ENCODE measurements around the gene MCOLN3. TPM values are rescaled to one million over a fixed set of nuclear protein-coding genes. Genes with fewer than 3 reads are reported as not detected.

Gene MCOLN3, protein sequence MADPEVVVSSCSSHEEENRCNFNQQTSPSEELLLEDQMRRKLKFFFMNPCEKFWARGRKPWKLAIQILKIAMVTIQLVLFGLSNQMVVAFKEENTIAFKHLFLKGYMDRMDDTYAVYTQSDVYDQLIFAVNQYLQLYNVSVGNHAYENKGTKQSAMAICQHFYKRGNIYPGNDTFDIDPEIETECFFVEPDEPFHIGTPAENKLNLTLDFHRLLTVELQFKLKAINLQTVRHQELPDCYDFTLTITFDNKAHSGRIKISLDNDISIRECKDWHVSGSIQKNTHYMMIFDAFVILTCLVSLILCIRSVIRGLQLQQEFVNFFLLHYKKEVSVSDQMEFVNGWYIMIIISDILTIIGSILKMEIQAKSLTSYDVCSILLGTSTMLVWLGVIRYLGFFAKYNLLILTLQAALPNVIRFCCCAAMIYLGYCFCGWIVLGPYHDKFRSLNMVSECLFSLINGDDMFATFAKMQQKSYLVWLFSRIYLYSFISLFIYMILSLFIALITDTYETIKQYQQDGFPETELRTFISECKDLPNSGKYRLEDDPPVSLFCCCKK
- total RNA-seq (2021; fragmentation: NEBNext Ultra II Directional; extraction: Animal tissue kit (Norgen Biotek cat#: 25700)): under 1 TPM; 0.09 to 0.51 (median 0.28) TPM
- long read RNA-seq: 0 reads

DNA sequence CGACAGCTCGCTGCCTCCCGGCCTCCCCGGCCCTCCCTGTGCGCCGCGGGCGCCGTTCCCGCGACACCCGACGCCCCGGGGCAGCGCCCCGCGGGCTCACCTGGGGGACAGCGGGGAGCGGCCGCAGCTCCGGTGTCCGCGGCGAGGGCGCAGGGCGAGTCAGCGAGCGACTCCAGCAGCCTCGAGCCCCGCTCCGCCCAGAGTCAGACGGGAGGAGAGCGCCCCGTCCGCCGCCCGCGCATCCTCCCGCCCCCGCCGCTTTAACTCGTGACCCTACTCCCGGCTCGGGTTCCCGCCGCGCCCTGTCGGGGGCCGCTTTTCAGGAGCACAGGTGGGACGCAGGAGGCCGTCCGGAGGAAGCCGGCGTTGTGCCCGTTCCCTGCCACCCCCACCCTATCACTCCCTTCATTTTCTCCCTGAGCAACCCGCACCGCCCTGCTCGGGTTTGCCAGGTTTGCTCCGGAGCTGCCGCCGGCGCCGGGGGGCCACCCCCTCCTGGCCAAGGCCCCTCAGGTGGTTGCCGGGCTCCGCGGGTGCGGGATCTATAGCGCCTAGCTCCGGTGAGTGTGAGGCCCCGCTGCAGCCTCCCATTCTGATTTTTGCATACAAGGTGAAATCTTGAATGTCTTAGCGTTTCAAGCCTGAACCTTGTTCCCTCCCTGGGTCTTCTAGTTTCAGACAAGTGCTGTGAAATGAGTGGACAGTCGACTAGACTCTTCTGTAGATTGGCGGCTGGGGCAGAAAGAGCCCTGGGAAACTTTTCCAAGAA is at the start of gene MCOLN3:
TSS of gene MCOLN3 (minus strand) at position 205 of the 769 bp plus-strand sequence. CDS start 3,140 bp downstream, outside the sequence.
- DNase-seq: no peak
- Mint-ChIP-seq H3K4me3 (peak within 1 kb of the TSS; percentile 66; the same call in 1 of the 2 replicates), H3K36me3 (ENCODE audit: low read depth) (no peaks in the 10 kb centered on the region), H3K4me1 (ENCODE audit: low read depth) (no peaks in the 10 kb centered on the region), H3K9me3 (no peaks in the 10 kb centered on the region), H3K27me3 (ENCODE audit: insufficient read depth) (peaks cover 34% of the 10 kb centered on the region), H3K27ac (no peak within 1 kb of the TSS)
- TF ChIP-seq, protein P1, sequence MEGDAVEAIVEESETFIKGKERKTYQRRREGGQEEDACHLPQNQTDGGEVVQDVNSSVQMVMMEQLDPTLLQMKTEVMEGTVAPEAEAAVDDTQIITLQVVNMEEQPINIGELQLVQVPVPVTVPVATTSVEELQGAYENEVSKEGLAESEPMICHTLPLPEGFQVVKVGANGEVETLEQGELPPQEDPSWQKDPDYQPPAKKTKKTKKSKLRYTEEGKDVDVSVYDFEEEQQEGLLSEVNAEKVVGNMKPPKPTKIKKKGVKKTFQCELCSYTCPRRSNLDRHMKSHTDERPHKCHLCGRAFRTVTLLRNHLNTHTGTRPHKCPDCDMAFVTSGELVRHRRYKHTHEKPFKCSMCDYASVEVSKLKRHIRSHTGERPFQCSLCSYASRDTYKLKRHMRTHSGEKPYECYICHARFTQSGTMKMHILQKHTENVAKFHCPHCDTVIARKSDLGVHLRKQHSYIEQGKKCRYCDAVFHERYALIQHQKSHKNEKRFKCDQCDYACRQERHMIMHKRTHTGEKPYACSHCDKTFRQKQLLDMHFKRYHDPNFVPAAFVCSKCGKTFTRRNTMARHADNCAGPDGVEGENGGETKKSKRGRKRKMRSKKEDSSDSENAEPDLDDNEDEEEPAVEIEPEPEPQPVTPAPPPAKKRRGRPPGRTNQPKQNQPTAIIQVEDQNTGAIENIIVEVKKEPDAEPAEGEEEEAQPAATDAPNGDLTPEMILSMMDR (IDR thresholded peaks at IDR 0.05): no peak

DNA sequence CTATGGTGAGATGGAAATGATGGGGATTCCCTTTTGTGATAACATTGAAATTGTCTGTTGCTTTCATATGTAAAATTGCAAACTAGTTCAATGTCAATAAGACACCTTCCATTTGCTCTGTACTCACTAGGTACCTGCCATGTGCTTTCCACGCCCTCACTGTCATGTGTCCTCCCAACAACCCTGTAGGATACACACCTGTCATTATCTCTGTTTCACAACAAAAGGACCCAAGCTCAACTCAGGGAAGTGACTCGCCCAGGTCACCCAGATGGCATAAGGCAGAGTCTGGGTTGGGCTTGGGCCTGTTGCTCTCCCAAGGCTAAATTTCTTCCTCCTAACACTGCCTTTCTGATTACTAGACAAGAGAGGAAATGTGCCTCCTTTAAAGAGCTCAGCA is 45.3 kb upstream of the MCOLN3 start:
- Mint-ChIP-seq H3K9me3 (no peaks in the 10 kb centered on the region), H3K27me3 (ENCODE audit: insufficient read depth) (peaks cover 6% of the 10 kb centered on the region; the same call in 1 of the 2 replicates), H3K4me1 (ENCODE audit: low read depth) (no peaks in the 10 kb centered on the region), H3K36me3 (ENCODE audit: low read depth) (no peaks in the 10 kb centered on the region), H3K4me3 (no peak overlapping the region), H3K27ac (no peak overlapping the region)
- DNase-seq: no peak
- TF ChIP-seq, protein P1 (IDR thresholded peaks at IDR 0.05): no peak

DNA sequence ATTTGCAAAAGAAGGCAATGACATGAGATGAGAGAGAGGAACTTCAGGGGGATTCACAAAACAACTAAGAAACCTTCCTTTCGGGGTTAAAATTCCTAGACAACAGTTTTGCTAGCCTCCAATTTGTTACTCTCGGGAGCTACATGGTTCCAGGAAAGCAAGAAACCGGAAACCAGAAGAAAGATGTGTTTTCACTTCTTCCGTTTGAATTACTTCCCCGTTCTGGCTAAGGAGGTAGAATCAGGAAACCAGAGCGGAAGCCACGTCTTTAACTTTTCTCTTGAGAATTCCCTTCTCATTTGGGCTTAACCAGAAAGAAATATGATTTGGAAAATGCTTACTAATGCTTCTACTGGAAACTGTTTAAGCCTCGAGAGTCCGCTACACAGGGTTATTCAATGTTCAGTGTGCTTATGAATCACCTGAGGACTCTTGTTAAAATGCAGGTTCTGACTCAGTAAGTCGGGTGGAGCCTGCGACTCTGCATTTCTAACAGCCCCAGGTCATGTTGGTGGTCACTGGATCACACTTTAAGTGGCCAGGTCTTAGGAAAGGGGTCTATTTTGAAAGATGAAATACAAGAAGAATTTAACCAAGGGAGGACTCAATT is 43.5 kb upstream of the MCOLN3 start:
- Mint-ChIP-seq H3K36me3 (ENCODE audit: low read depth) (no peaks in the 10 kb centered on the region), H3K27ac (no peak overlapping the region), H3K27me3 (ENCODE audit: insufficient read depth) (peaks cover 6% of the 10 kb centered on the region; the same call in 1 of the 2 replicates), H3K4me1 (ENCODE audit: low read depth) (no peaks in the 10 kb centered on the region), H3K4me3 (no peak overlapping the region), H3K9me3 (no peaks in the 10 kb centered on the region)
- DNase-seq: no peak
- TF ChIP-seq, protein P1 (IDR thresholded peaks at IDR 0.05): no peak

DNA sequence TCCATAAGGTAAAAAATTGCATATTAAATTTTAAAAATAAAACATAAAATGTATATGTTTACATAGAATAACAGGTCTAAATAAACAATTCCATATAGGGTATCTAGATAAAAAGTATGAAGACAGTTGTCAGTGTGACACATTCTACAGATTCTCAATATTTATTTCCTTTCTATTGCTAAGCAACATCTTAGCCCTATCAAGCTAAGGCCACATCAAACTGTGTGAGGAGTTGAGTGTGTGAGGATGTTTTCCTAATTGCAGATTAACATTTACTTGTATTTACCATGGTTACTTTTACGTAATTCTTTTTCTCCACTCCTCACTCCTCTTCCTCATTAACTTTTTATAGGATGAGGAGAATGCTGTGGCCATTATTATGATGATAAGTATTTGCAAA is 41.9 kb upstream of the MCOLN3 start:
- Mint-ChIP-seq H3K27me3 (ENCODE audit: insufficient read depth) (peaks cover 6% of the 10 kb centered on the region; the same call in 1 of the 2 replicates), H3K4me1 (ENCODE audit: low read depth) (no peaks in the 10 kb centered on the region), H3K27ac (no peak overlapping the region), H3K4me3 (no peak overlapping the region), H3K9me3 (no peaks in the 10 kb centered on the region), H3K36me3 (ENCODE audit: low read depth) (no peaks in the 10 kb centered on the region)
- DNase-seq: no peak
- TF ChIP-seq, protein P1 (IDR thresholded peaks at IDR 0.05): no peak

DNA sequence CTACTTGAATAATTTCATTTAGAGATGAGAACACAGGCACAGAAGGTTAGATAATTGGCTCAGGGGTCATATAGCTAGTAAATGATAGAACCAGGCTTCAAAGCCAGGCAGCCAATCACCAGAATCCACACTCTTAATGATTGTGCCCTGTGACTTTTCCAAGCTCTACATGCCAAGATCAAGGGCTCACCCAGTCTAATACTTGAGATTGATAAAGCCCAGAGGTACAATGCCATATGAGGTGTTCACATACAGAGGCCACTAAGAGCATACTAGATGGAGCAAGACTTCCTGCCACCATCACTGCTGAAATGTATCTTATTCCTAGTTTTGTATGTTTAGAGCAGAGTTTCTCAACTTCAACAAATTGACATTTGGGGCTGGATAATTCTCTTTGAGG is 40.9 kb upstream of the MCOLN3 start:
- Mint-ChIP-seq H3K36me3 (ENCODE audit: low read depth) (no peaks in the 10 kb centered on the region), H3K27me3 (ENCODE audit: insufficient read depth) (peaks cover 6% of the 10 kb centered on the region), H3K27ac (no peak overlapping the region), H3K4me3 (no peak overlapping the region), H3K9me3 (no peaks in the 10 kb centered on the region), H3K4me1 (ENCODE audit: low read depth) (no peaks in the 10 kb centered on the region)
- no peak for DNase-seq
- TF ChIP-seq, protein P1 (IDR thresholded peaks at IDR 0.05): no peak
